Kidney capillary endothelial cell (primary cell): ENCODE measurements around the gene ARHGAP35.
"Not testable (repeated sequence)": the region's sequence is repeated elsewhere in the genome, so short reads cannot be mapped to it uniquely, and the experiment has no call there.

Experiments used
- DNase-seq: peaks from one replicate; pipeline ENCODE4 v3.0.0-alpha.2; 2018; ENCODE audit warnings: low spot score

The ARHGAP35 gene

GRCh38 chr19:46871173-46871572, 10.4 kb downstream of the ARHGAP35 start:
- DNase-seq: not testable (repeated sequence)

GRCh38 chr19:46872967-46873366, 12.2 kb downstream of the ARHGAP35 start:
- no peak for DNase-seq

- DNase-seq: no peak
These were observed 14.4 kb downstream of the ARHGAP35 start for GRCh38 chr19:46875234-46875633.

- DNase-seq: no peak
These were observed 14.9 kb downstream of the ARHGAP35 start for GRCh38 chr19:46875657-46876056.

GRCh38 chr19:46878613-46879375, 18.0 kb downstream of the ARHGAP35 start:
- no peak for DNase-seq

- DNase-seq: no peak
These were observed 19.6 kb downstream of the ARHGAP35 start for GRCh38 chr19:46880431-46880830.

GRCh38 chr19:46881092-46881491, 20.3 kb downstream of the ARHGAP35 start:
- no peak for DNase-seq

- DNase-seq: no peak
These were observed 21.2 kb downstream of the ARHGAP35 start for GRCh38 chr19:46882034-46882433.

- DNase-seq: not testable (repeated sequence)
These were observed 22.0 kb downstream of the ARHGAP35 start for GRCh38 chr19:46882751-46883150.

- no peak for DNase-seq
These were observed 24.6 kb downstream of the ARHGAP35 start for GRCh38 chr19:46885411-46885810.

- no peak for DNase-seq
These were observed 25.9 kb downstream of the ARHGAP35 start for GRCh38 chr19:46886546-46887239.

GRCh38 chr19:46887240-46887782, 26.5 kb downstream of the ARHGAP35 start:
- no peak for DNase-seq

GRCh38 chr19:46890423-46891170, 29.8 kb downstream of the ARHGAP35 start:
- no peak for DNase-seq

GRCh38 chr19:46892252-46893179, 31.7 kb downstream of the ARHGAP35 start:
- DNase-seq: no peak

GRCh38 chr19:46896076-46896794, 35.4 kb downstream of the ARHGAP35 start:
- DNase-seq: no peak

GRCh38 chr19:46898731-46899130, 37.9 kb downstream of the ARHGAP35 start:
- DNase-seq: no peak

GRCh38 chr19:46900341-46900740, 39.5 kb downstream of the ARHGAP35 start:
- DNase-seq: no peak

GRCh38 chr19:46901701-46902401, 41.1 kb downstream of the ARHGAP35 start:
- DNase-seq: no peak

GRCh38 chr19:46902402-46902766, 41.6 kb downstream of the ARHGAP35 start:
- no peak for DNase-seq

GRCh38 chr19:46903458-46903857, 42.7 kb downstream of the ARHGAP35 start:
- no peak for DNase-seq
